Measurements from ENCODE around the gene PLXNA1. TPM values are rescaled to one million over a fixed set of nuclear protein-coding genes. Genes with fewer than 3 reads are reported as not detected.

PLXNA1 gene
- total RNA-seq, 4 donors from 2014 or later = 19.7 to 27.5 (median 23.9) TPM

DNA sequence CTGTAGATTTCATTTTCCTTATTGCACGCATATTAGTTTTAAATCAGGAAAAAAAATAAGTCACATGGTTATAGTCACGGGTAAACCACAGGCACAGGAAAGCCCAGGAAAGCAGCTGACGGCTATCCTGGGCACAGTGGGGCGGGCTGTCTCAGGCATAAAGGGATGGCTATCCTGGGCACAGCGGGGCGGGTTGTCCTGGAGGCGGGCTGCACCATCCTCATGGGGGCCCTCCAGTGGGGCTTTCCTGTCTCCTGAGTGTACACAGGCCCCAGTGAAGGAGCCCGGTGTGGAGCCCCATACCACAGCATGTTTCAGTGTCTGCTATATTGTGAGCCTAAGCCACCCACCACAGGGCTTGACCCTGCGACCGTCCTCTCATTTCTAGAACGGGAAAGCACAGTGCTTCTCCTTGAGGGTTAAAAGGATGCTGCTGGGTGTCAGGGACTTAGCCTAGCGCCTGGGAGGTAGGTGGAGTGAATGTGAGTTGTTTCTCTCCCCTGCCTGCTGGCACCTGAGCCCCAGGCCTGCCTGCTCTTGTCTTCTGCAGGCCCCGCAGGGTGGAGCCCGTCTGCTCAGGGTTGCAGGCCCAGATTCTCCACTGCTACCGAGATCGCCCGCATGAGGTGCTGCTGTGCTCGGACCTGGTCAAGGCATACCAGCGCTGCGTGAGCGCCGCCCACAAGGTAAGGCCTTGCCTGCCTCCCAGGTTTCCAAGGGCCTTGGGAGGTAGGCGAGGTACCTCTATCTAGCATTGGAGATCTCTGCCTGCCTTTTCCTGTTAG lies 25.9 kb upstream of the PLXNA1 start:
- Histone ChIP-seq H3K4me1 (peaks cover 32 to 51% (median 32%) of the 10 kb centered on the region in 3 donors), H3K36me3 (no peaks in the 10 kb centered on the region), H3K27ac (peak overlapping the region in 3 of 4 donors; percentile 30 to 59 (median 46)), H3K9me3 (no peaks in the 10 kb centered on the region), H3K27me3 (no peaks in the 10 kb centered on the region), H3K4me3 (no peak overlapping the region)
- TF ChIP-seq, protein P1, sequence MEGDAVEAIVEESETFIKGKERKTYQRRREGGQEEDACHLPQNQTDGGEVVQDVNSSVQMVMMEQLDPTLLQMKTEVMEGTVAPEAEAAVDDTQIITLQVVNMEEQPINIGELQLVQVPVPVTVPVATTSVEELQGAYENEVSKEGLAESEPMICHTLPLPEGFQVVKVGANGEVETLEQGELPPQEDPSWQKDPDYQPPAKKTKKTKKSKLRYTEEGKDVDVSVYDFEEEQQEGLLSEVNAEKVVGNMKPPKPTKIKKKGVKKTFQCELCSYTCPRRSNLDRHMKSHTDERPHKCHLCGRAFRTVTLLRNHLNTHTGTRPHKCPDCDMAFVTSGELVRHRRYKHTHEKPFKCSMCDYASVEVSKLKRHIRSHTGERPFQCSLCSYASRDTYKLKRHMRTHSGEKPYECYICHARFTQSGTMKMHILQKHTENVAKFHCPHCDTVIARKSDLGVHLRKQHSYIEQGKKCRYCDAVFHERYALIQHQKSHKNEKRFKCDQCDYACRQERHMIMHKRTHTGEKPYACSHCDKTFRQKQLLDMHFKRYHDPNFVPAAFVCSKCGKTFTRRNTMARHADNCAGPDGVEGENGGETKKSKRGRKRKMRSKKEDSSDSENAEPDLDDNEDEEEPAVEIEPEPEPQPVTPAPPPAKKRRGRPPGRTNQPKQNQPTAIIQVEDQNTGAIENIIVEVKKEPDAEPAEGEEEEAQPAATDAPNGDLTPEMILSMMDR (IDR thresholded peaks at IDR 0.05) = peak in 2 of 6 experiments; percentile 28 to 60
- no peak for TF ChIP-seq POLR2A (IDR thresholded peaks at IDR 0.05)
- DNase-seq = no peak
- intact Hi-C loops (cut with DNase I) = no loop called here
- WGBS, 2 donors = 49 to 52% methylated on average over 11 to 17 of the region's 23 CpGs

DNA sequence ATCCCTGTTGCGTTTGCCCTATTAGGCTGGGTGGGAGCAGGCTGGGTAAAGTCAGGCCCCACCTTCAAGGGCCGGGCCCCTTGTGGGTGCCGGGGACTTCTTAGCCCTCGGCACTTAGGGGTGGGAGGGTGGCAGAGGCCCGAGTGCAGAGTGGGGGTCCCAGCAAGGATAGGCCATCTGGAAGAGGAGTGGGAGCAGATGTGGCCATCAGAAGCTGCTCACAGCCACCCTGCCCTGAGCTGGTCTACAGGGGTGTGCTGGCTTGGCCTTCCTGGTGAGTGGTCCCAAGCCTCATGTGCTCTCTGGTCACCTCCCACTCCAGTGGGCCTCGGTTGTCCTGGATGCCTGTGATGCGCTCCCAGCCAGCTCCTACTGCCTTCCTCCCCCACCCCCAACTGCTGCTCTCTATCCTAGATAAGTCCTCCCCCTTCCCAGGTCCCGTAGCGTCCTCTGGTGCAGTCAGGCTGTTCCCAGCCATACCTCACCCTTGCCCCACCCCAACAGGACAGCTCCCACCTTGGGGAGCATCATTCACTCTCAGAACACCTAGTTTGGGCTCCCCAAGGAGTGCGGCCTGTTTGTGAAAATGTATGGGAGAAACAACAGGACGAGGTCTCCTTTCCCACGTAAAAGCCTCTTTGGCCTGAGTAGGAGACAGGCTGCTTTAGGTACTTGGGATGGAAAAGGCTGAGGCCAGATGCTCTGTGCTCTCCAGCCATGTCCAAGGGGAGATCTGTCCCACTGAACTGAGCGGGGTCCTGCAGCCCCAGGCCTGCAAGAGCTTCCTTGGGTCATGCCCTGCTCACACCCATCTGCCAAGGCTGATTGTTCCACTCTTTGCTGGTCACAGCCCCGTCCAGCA lies 24.9 kb upstream of the PLXNA1 start:
- intact Hi-C loops (cut with DNase I) = no loop called here
- DNase-seq = no peak
- Histone ChIP-seq H3K4me1 (peaks cover 36 to 59% (median 36%) of the 10 kb centered on the region in 3 donors), H3K27ac (peak overlapping the region in 2 of 4 donors; percentile 46 to 59), H3K27me3 (no peaks in the 10 kb centered on the region), H3K9me3 (no peaks in the 10 kb centered on the region), H3K4me3 (no peak overlapping the region), H3K36me3 (no peaks in the 10 kb centered on the region)
- no peak for TF ChIP-seq POLR2A (IDR thresholded peaks at IDR 0.05)
- TF ChIP-seq, protein P1 (IDR thresholded peaks at IDR 0.05) = no peak
- 96 to 100% methylated on average over 8 of the region's 14 CpGs for WGBS, 2 donors

DNA sequence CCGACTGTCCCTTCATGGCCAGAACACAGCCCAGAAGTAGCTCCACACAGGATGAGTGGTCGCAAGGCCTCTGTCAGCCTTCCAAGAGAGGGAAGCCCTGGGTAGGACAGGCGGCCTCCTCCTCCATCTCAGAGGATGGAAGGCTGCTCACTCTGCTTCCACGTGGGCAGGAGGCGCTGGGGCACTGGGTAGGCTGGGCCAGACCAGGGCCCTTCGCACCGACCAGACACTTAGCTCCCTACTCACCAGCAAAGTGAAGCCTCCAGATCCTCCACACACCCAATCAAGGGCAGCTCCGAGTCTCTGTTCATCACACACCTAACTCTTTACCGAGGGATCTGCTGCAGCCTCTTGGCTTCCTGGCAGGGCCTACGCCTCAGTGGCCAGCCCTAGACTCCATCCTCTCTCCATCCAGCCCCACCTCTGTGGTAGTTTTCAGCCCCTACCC lies 24.3 kb upstream of the PLXNA1 start:
- H3K4me1 ChIP-seq = peaks cover 36 to 59% (median 36%) of the 10 kb centered on the region in 3 donors
- intact Hi-C loops (cut with DNase I) = no loop called here
- no peak overlapping the region for H3K27ac ChIP-seq
- no peak overlapping the region for H3K4me3 ChIP-seq
- TF ChIP-seq POLR2A (IDR thresholded peaks at IDR 0.05) = no peak
- TF ChIP-seq, protein P1 (IDR thresholded peaks at IDR 0.05) = no peak
- H3K9me3 ChIP-seq = no peaks in the 10 kb centered on the region
- DNase-seq = no peak
- WGBS, 2 donors = 76 to 92% methylated on average over 3 to 6 of the region's 10 CpGs
- H3K36me3 ChIP-seq = no peaks in the 10 kb centered on the region
- H3K27me3 ChIP-seq = no peaks in the 10 kb centered on the region

DNA sequence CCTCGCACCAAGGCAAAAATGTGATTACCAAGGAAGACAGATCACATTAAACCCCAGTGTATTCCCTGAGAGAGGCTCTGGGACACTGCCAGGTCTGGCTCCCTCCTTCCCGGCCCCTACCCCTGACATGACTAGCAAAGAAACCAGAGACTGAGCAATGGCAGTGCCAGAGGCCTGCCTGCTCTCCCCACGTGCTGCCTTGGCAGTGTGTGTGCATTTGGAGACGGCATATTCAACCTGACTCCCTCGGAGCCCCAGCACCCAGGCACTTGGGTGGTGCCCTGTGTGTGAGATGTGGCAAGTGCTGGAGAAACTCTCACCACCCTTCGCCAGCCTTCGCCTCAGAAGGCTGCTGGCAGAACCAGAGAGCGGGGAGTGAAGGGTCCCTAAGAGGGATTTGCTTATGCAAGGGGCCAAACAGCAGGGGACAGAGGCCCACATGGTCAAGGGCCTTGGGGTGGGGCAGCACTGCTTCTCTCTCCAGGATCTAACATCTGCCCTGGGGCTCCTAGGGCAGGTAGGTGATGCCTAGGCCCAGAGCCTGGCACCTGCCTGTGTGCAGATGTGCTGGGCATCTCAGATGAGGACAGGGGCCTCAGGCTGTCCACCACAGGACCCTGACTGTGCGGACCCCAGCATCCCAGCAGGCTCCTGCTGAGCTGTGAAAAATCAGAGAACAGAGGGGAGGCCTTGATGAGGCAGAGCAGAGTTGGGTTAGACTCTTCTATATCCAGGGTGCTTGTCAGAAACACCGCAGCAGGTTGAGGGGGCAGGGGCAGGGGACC lies 23.6 kb upstream of the PLXNA1 start:
- no peak for DNase-seq
- TF ChIP-seq POLR2A (IDR thresholded peaks at IDR 0.05) = no peak
- TF ChIP-seq, protein P1 (IDR thresholded peaks at IDR 0.05) = no peak
- Histone ChIP-seq H3K27me3 (no peaks in the 10 kb centered on the region), H3K4me3 (no peak overlapping the region), H3K9me3 (no peaks in the 10 kb centered on the region), H3K36me3 (no peaks in the 10 kb centered on the region), H3K27ac (peak overlapping the region in 1 of 4 donors; percentile 75), H3K4me1 (peaks cover 36 to 59% (median 36%) of the 10 kb centered on the region in 3 donors)
- 67 to 82% methylated on average over 3 of the region's 10 CpGs for WGBS, 2 donors
- intact Hi-C loops (cut with DNase I) = no loop called here

All from esophagus squamous epithelium (tissue), 5 donors.